Lower leg skin (tissue), 3 donors: ENCODE data around the gene CST9.

Experiments used
- POLR2A ChIP-seq, 2 donors: fragments of 450-650 bp; IDR thresholded peaks; one replicate each; pipeline ENCODE4 v1.6.1; 2016 to 2017; ENCODE audit warnings: antibody characterized with exemption in 2 of 2, mild to moderate bottlenecking in 1 of 2, moderate library complexity in 1 of 2
- TF ChIP-seq, protein P1 (sequence below), 3 donors: fragments of 450-650 bp; IDR thresholded peaks; one replicate each; pipeline ENCODE4 v1.5.1; 2016; ENCODE audit warnings: antibody characterized with exemption in 3 of 3, mild to moderate bottlenecking in 3 of 3, moderate library complexity in 2 of 3

DNA sequence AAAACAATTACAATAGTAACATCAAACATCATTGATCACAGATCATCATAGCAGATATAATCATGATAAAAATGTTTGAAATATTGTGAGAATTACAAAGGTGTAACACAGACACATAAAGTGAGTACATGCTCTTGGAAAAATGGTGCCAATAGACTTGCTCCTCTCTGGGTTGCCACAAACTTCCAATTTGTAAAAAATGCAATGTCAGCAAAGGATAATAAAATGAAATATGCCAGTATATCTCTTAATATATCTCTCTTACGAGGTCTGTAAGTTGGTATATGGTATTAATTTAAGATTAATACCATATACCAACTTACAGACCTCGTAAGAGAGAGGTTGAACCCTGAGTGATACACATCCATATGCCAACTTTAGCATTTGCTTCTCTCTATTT, 45.4 kb upstream of the CST9 start:
- TF ChIP-seq, protein P1, sequence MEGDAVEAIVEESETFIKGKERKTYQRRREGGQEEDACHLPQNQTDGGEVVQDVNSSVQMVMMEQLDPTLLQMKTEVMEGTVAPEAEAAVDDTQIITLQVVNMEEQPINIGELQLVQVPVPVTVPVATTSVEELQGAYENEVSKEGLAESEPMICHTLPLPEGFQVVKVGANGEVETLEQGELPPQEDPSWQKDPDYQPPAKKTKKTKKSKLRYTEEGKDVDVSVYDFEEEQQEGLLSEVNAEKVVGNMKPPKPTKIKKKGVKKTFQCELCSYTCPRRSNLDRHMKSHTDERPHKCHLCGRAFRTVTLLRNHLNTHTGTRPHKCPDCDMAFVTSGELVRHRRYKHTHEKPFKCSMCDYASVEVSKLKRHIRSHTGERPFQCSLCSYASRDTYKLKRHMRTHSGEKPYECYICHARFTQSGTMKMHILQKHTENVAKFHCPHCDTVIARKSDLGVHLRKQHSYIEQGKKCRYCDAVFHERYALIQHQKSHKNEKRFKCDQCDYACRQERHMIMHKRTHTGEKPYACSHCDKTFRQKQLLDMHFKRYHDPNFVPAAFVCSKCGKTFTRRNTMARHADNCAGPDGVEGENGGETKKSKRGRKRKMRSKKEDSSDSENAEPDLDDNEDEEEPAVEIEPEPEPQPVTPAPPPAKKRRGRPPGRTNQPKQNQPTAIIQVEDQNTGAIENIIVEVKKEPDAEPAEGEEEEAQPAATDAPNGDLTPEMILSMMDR (IDR thresholded peaks at IDR 0.05) = no peak
- no peak for TF ChIP-seq POLR2A (IDR thresholded peaks at IDR 0.05)
